Measurements from ENCODE around the gene ILKAP.

The ILKAP gene

GRCh38 chr2:238121511-238122286 lies 81.8 kb downstream of the ILKAP start:
- DNase-seq = no peak

GRCh38 chr2:238120463-238121298 lies 82.8 kb downstream of the ILKAP start:
- DNase-seq = no peak
